HL-60 (cell line): Measurements from ENCODE around the gene ACVR1.

Experiments used
- DNase-seq, 2 experiments: peaks; one replicate each; pipeline ENCODE4 v3.0.0-alpha.2; 2010 to 2020; ENCODE audit warnings: low read depth in 1 of 2, low spot score in 1 of 2
- H3K27ac ChIP-seq: fragments of 250-450 bp; sonication (Bioruptor Pico); replicated peaks from 2 replicates; pipeline ENCODE4 v1.5.1; 2020; ENCODE audit warnings: mild to moderate bottlenecking, moderate library complexity
- H3K27me3 ChIP-seq: fragments of 250-450 bp; sonication (Bioruptor Pico); 2 replicates; pipeline ENCODE4 v1.5.1; 2021; ENCODE audit warnings: mild to moderate bottlenecking, moderate library complexity; ENCODE audit not compliant: insufficient read depth, poor library complexity, severe bottlenecking
- H3K4me3 ChIP-seq: replicated peaks from 2 replicates; pipeline ENCODE4 v1.5.1; 2011; ENCODE audit warnings: mild to moderate bottlenecking, control low read depth, low read length; ENCODE audit not compliant: insufficient read depth
- CTCF ChIP-seq: IDR thresholded peaks from one replicate; pipeline ENCODE4 v1.5.1; 2011; ENCODE audit warnings: low read length, control low read depth, inconsistent platforms; ENCODE audit not compliant: insufficient read depth
- GABPA ChIP-seq: IDR thresholded peaks from 2 replicates; pipeline ENCODE4 v1.6.1; 2012; ENCODE audit warnings: low read depth
- POLR2AphosphoS5 ChIP-seq: IDR thresholded peaks from 2 replicates; pipeline ENCODE4 v1.6.1; 2012; ENCODE audit warnings: low read depth
- SPI1 ChIP-seq: IDR thresholded peaks from 2 replicates; pipeline ENCODE4 v1.6.1; 2012; ENCODE audit warnings: low read depth, mild to moderate bottlenecking, borderline replicate concordance
- TF ChIP-seq, protein P1 (sequence below): IDR thresholded peaks from 2 replicates; pipeline ENCODE4 v1.6.1; 2012; ENCODE audit warnings: low read depth; ENCODE audit not compliant: insufficient replicate concordance

ACVR1 gene

DNA sequence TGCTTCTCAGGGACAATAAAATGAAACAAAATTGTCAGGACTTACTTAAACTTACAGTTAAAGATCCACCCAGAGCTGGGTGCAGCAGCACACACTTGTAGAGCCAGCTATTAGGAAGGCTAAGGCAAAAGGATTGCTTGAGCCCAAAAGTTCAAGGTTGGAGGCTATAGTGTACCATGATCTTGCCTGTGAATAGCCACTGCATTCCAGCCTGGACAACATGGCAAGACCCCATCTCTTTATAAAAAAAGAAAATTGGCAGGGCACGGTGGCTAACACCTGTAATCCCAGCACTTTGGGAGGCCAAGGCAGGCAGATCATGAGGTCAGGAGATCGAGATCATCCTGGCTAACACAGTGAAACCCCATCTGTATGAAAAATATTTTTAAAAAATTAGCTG lies 34.6 kb downstream of the ACVR1 start:
- no peak for DNase-seq
- Histone ChIP-seq H3K4me3 (no peak overlapping the region), H3K27me3 (peaks cover 7% of the 10 kb centered on the region), H3K27ac (no peak overlapping the region)
- TF ChIP-seq SPI1: no peak
- no peak for TF ChIP-seq GABPA
- TF ChIP-seq POLR2AphosphoS5: no peak
- no peak for TF ChIP-seq CTCF
- TF ChIP-seq, protein P1, sequence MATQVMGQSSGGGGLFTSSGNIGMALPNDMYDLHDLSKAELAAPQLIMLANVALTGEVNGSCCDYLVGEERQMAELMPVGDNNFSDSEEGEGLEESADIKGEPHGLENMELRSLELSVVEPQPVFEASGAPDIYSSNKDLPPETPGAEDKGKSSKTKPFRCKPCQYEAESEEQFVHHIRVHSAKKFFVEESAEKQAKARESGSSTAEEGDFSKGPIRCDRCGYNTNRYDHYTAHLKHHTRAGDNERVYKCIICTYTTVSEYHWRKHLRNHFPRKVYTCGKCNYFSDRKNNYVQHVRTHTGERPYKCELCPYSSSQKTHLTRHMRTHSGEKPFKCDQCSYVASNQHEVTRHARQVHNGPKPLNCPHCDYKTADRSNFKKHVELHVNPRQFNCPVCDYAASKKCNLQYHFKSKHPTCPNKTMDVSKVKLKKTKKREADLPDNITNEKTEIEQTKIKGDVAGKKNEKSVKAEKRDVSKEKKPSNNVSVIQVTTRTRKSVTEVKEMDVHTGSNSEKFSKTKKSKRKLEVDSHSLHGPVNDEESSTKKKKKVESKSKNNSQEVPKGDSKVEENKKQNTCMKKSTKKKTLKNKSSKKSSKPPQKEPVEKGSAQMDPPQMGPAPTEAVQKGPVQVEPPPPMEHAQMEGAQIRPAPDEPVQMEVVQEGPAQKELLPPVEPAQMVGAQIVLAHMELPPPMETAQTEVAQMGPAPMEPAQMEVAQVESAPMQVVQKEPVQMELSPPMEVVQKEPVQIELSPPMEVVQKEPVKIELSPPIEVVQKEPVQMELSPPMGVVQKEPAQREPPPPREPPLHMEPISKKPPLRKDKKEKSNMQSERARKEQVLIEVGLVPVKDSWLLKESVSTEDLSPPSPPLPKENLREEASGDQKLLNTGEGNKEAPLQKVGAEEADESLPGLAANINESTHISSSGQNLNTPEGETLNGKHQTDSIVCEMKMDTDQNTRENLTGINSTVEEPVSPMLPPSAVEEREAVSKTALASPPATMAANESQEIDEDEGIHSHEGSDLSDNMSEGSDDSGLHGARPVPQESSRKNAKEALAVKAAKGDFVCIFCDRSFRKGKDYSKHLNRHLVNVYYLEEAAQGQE: no peak

GRCh38 chr2:157840568-157841156 lies 35.5 kb downstream of the ACVR1 start:
- H3K27me3 ChIP-seq: peaks cover 7% of the 10 kb centered on the region
- H3K27ac ChIP-seq: no peak overlapping the region
- TF ChIP-seq GABPA (no peak), POLR2AphosphoS5 (no peak), CTCF (no peak), SPI1 (no peak)
- TF ChIP-seq, protein P1: no peak
- DNase-seq: no peak
- H3K4me3 ChIP-seq: no peak overlapping the region

DNA sequence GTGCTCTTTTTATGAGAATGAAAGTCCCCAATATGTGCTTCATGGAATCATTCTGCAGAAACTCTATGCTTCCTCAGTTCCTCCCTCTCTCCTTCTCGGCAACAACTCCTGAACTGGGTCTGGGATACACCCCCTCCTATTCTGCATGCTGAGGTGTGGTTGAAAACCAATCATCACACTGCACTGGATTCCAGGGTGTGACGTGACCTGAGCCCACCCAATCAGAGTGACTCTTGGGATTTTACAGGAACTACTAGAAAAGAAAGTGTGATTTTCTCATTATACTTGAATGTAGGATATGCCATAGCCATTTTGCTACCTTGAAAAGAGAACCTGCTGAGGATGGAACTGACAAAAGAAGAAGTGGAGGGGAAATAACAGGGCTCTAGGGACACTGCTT lies 36.3 kb downstream of the ACVR1 start:
- no peak for DNase-seq
- TF ChIP-seq SPI1 (no peak), POLR2AphosphoS5 (no peak), GABPA (no peak), CTCF (no peak)
- TF ChIP-seq, protein P1: no peak
- H3K27me3 ChIP-seq: peaks cover 7% of the 10 kb centered on the region
- H3K4me3 ChIP-seq: no peak overlapping the region
- no peak overlapping the region for H3K27ac ChIP-seq
